ENCODE measurements around the gene ERMARD. TPM values are rescaled to one million over a fixed set of nuclear protein-coding genes. Genes with fewer than 3 reads are reported as not detected.
A peak's percentile ranks its signal among the peaks of the same experiment; 100 is the strongest.
"Not testable (repeated sequence)": the region's sequence is repeated elsewhere in the genome, so short reads cannot be mapped to it uniquely, and the experiment has no call there.

Gene ERMARD
- total RNA-seq, 1 donor from 2014 or later = 9.4 TPM

DNA sequence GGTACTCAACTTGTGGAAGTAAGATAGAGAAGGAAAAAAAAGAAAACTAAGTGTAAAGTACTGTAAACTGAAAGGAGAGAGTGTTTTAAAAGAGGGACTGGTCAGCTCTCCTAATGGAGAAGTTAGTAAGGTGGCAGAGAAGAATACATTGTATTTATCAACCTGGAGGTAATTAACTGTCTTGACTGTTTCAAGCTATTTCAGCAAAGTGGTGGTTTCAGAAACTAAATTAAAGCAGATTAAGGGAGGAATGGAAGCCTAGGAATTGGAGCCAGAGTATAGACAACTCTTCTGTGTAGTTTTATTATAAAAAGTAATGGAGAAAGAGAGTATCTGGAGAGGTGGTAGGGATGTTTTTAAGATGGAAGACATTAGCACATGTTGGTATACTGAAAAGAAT is 24.5 kb upstream of the ERMARD start:
- DNase-seq (no peak), ATAC-seq (no peak)
- intact Hi-C loops (cut with micrococcal nuclease) = no loop called here

DNA sequence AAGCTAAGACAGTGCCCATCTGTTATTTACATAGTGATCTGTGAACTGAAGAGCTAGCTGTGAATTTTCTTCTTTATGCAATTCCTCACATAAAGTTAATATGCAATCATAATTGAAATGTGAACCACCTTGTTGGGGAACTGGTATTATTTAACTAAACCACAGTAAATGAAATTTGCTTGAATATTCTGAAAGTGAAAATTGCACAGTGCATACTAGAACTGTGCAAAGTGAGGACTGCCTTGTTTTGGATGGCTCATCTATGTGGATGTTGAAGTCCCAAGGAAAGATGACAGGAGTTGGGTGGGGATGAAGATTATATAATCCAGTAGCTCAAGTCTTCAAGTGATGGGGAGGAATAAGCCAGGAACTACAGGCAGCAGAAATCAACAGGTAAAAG is 21.5 kb upstream of the ERMARD start:
- intact Hi-C loops (cut with micrococcal nuclease) = no loop called here
- ATAC-seq (no peak), DNase-seq (no peak)

DNA sequence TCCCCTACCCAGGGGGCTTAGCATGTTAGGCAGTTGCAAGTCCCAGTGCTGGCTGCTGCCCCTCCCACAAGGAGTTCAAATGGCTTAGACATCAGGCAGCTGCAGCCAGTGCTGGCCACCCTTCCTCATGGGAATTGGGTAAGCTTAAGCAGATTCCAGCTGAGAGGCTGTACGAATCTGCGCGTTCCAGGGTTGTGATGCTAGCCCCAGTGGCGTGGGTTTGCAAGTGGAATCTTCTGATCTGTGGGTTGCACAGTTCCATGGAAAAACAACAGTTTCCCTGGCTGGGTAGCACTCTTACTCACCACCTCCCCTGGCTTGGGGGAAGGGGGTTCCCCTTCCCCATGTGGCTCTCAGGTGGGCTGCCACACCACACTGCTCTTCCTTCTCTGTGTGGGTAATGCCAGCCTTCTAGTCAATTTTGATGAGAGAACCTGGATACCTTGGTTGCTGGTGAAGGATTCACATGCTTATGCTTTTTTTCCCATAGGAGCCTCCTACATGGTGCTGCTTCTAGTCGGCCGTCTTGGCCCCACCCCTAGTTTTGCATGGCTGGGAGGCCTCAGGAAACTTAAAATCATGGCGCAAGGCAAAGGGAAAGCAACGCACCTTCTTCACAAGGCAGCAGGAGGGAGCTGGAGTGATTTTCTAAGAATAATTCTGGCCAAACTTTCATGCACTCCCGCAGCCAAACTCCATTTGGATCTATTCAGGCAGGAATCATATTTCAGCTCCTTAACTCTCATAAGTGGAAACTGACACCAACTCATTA is 13.0 kb upstream of the ERMARD start:
- DNase-seq (no peak), ATAC-seq (peak; percentile 35)
- intact Hi-C loops (cut with micrococcal nuclease) = no loop called here

DNA sequence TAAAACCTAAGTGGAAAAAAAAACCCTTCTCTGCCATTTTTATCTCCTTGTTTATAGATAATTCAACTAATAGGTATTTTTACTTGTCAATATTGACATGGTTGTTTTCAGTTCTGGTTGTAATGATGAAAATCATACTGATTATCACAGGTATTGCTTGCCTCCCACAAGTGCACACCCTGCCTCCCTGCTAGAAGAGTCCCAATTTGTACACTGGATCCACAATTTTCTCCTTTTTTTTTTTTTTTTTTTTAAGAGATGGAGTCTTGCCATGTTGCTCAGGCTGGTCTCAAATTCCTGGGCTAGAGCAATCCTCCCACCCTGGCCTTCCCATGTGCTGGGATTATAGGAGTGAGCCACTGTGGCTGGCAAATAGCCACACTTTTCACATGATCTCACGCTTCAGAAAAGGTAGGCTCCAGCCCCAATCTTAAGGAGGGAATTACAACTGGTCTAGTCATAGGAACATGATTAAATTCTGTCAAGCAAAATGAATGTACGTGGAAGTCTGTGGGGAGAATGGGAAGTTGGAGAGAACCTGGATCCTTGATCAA is 12.4 kb upstream of the ERMARD start:
- DNase-seq (no peak), ATAC-seq (no peak)
- intact Hi-C loops (cut with micrococcal nuclease) = no loop called here

DNA sequence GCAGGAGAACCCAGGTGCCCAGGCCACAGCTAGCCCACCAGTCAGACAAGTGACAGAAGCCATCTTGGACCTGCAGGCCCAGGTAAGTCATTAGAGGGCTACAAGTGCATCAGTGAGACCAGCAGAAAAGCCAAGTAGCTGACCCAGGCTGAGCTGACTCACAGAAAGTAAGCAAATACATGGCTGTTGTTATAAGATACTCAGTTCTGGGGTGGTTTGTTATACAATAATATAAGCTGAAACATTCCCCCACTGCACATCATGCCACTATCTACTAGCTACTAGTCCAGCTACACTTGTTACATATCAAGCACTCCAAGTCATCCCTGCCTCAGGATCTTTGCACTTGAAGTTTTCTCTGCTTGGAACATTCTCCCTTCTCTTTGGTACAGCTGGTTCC is 10.1 kb upstream of the ERMARD start:
- DNase-seq = no peak
- ATAC-seq = no peak
- intact Hi-C loops (cut with micrococcal nuclease) = no loop called here

DNA sequence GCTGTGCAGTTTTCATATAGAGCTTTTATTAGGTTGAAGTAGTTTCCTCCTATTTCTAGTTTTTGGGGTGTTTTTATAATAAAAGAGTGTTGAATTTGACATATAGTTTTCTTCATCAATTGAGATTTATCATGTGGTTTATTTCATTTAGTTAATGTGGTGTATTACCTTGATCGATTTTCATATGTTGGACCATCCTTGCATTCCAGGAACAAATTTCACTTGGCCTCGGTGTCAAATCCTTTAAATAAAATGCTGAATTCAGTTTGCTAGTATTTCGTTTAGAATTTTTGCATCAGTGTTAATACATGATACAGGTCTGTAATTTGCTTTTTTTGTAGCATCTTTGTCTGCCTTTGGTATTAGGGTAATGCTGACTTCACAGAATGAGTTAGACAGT is 6.0 kb upstream of the ERMARD start:
- intact Hi-C loops (cut with micrococcal nuclease) = no loop called here
- DNase-seq = no peak
- no peak for ATAC-seq

DNA sequence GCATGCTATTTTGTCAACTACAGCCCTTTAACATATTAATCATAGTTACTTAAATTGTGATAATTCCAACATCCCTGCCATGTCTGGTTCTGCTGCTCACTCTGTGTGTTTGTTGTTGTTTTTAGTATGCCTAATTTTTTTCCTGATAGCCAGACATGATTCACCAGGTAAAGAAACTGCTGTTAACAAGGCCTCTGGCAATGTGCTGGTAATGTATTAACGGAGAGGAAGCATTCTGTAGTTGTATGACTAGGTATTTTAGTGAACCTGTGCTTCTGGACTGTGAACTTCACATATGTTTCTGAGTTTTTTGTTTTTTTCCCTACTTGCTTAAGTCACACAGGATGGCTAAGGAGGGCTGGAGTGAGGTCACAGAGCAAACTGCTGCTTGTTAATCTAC is 4.9 kb upstream of the ERMARD start:
- ATAC-seq = no peak
- no peak for DNase-seq
- intact Hi-C loops (cut with micrococcal nuclease) = no loop called here

DNA sequence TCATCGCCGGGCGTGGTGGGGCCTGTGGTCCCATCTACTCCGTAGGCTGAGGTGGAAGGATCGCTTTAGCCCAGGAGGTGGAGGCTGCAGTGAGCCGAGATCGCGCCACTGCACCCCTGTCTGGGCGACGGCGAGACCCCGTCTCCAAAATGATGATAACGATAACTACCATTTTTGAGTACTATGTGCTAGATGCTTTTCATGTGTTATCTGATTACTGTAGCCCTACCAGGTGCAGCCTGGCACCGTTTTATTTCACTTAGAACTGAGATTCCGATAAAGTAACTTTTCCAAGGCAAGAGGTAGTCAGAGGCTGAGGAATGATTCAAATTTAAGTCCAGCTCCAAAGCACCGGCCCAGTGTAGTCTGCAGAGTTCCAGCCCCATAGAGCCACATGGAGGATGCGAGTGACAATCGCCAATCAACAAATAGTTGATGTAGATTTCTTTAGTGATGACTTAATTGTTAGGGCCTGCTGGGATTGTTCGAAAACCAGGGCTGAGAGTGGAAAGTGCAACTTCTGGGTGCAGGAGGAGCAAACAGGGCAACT is 727 bp downstream of the ERMARD start:
- intact Hi-C loops (cut with micrococcal nuclease) = no loop called here
- ATAC-seq (no peak), DNase-seq (no peak)

DNA sequence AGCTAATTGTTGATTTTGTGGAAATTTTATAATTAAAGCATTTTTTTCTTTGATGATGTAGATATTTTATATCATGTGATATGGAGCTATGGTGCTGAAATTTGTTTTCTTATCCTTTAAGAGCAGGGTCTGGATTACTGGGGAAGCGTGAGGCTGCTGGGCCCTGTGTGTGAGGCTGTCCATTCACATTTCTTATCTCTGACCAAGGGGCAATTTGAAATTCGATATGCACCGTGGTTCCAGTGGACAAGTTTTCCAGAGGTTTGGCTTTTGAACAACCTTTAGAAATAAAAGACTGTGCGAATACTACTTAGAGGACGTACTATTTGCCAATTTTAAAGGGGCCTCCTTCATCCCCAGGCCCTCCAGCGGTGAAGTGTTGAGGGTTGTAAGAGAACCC is 3.7 kb downstream of the ERMARD start:
- ATAC-seq (no peak), DNase-seq (no peak)
- intact Hi-C loops (cut with micrococcal nuclease) = no loop called here

DNA sequence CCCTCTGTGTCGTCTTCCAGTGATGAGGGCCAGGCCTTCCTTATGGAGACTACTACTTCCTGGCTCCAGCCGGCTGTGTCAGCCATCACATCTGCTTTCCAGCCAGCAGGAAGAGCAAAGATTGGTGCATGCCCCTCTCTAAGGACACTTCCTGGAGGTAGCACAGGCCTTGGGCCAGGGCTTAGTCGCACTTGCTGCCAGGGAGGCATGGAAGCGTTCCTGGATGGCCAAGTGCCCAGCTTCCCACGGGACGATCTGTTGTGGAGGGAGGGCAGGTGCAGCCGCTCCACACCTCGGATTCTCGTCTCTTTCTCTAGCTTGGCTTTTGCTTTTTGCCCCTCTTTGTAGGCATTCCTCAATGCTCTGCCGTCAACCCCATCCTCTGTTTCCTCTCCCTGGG is 11.9 kb downstream of the ERMARD start:
- ATAC-seq = peak; percentile 90
- intact Hi-C loops (cut with micrococcal nuclease) = no loop called here

DNA sequence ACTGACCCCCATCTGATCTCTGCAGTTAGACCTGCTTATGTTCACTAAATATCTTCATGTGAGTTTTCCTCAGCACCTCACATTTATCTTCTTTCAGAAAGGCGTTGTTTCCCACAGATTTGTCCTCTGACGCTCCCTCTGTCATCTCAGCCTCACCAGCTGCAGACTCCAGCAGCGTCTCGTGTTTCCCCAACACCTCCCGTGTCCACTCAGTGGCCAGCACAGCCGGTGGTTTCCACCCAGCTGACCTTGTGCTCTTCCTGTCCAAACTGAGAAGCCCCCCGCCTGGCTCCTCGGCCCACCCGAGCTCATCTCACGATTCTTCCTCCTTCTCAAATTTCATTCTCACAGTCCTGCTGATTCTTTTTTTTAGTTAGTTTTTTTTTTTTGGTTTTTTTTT is 12.5 kb downstream of the ERMARD start:
- ATAC-seq (no peak), DNase-seq (no peak)
- intact Hi-C loops (cut with micrococcal nuclease) = no loop called here

More for the DNA sequence above, 11.9 kb downstream of the ERMARD start:
- DNase-seq = peak; percentile 65

DNA sequence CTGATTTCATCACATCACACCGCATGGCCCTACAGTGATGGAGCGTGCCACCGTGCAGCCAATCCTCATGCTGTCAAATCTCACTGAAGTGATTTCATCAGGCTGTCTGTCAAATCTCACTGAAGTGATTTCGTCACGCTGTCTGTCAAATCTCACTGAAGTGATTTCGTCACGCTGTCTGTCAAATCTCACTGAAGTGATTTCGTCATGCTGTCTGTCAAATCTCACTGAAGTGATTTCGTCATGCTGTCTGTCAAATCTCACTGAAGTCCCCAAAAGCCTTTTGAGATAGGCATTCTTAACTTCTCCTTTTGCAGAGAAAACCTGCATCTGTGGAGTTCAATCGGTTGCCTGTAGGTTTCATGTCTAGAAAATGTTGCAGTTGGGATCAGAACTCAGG is 14.4 kb downstream of the ERMARD start:
- intact Hi-C loops (cut with micrococcal nuclease); ATAC-seq; DNase-seq: not testable (repeated sequence)

DNA sequence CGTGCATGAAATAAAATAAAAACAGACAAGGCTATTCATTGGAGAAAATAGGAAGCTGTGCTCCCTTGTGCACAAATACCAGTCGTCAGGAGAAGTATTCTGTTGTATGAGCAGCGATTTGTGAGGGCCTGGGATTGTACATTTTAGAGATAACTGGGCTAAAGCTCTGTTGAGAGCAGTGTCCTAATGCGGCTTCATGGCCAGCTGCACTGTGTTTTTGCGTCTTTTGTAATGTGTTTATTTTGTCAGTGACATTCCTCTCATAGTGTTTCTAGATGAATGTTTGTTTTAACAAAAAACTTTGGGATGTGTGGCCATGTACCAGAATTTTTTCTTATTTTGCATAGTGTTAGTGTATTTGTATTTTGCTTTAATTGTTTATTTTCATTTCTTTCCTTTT is 14.8 kb downstream of the ERMARD start:
- intact Hi-C loops (cut with micrococcal nuclease) = no loop called here
- DNase-seq = no peak
- ATAC-seq = no peak

DNA sequence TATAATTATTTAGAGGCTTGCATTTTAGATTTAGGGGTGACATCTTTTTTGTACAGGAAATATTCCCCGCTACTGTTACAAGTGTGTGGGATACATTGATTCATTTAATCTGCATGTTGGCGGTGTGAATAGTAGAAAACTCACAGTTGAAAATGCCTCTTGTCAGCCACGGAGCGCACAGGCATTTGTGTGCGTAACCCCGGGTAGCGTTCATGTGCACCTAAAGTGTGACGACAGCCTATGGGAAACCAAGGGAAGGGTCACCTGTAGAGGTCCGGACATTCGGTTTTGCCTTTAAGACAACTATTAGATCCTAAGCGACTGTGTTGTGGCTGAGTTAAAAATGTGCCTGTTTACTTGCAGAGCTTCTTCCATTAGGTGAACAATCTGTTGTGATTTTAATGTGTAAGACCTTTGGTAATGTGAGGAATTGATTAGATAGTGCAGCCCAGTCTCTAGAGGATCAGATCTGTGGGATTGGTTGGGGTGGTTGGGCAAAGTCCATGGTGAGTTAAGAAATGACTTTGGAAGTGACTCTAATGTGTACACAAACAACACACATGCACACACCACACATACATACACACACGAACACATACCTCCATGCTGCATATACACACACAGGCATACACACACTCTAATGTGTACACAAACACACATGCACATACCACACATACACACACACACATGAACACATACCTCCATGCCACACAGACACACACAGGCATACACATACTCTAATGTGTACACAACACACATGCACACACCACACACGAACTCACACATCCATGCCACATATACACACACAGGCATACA is 15.7 kb downstream of the ERMARD start:
- intact Hi-C loops (cut with micrococcal nuclease) = no loop called here
- no peak for ATAC-seq
- DNase-seq = no peak

DNA sequence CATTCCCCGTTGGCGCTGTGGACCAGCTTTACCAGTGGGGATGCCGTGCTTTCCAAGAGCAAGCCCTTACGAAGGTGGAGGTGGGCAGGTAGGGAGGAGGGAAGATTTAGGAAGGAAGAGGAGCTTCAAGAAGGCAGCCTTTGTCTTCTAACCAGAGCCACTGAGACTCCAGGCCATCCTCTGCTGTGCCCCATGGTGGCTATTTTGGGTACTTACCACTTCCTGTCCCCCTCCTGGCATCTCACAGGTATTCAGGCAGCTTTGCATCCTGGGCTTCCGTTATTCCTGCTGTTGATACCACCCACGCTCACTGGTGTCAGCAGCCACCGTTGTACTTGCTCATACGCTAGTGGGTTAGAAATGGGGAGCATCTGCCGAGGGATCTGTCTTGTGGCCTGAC is 22.9 kb downstream of the ERMARD start:
- ATAC-seq (no peak), DNase-seq (no peak)
- intact Hi-C loops (cut with micrococcal nuclease) = no loop called here

DNA sequence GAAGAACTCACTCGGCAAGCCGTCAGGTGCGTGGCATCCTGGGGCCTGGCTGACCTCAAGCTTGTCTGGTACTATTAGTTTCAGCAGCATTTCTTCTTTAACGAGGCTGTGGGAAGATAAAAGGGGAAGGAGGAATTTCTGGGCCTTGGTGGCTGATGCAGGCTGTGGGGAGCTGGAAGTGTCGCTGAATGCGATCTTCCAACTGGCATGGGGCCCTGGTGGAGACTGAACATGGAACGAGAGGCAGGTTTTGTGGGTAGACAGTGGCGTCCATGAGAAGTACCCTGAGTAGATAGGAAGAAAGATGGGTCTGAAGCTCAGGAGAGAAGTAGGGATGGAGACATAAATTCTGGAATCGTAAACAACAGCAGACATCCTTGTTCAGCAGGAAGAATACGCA is 23.9 kb downstream of the ERMARD start:
- DNase-seq (no peak), ATAC-seq (no peak)
- intact Hi-C loops (cut with micrococcal nuclease) = no loop called here

DNA sequence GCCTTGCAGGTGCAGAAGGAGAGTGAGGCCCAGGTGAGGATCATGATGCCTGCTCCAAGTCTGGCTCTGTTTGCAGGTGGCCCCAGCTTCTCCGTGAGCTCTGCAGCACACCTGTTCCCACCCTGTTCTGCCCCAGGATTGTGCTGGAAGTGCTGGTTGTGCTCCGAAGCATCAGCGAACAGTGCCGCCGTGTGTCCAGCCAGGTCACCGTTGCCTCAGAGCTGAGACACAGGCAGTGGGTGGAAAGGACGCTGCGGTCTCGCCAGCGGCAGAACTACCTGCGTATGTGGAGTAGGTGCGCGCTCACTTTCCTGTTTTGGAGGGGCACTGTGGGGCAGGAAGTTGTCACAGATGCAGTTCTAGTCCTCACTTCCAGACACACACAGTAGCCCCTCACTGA is 25.0 kb downstream of the ERMARD start:
- DNase-seq (no peak), ATAC-seq (no peak)
- intact Hi-C loops (cut with micrococcal nuclease) = no loop called here

DNA sequence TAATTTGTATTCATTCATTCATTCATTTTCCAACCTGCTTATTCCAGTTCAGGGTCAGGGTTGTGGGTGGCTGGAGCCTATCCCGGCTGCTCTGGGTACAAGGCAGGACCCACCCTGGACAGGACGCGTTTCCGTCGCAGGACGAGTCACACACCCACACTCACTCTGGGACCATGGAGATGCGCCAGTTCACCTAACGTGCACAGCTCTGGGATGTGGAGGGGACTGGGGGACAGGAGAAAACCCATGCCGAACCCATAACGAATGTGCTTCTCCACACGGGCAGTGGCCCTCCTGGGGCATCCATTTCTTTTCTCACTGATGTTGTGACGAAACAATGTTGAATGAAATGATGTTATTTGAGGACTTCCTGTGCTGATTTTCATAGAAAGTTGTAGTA is 26.5 kb downstream of the ERMARD start:
- ATAC-seq = no peak
- no peak for DNase-seq
- intact Hi-C loops (cut with micrococcal nuclease) = no loop called here

DNA sequence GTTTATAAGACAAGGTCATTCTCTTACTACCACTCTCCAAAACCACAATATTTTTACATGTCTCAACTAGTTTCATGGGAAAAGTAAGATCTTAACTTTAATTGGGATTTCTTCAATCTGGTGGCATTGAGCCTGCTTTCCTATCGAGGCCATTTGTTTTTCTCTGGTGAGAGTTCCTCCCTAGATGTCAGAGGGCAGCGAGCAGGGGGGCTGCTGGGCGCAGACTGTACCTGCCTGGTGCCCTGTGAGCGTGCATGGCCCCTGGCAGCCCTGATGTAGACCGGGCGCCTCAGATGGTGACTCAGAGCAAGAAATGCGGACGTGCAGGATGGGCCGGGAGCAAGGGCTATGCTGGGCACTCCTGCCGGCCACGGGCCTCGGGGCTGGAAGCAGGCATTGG is 27.2 kb downstream of the ERMARD start:
- intact Hi-C loops (cut with micrococcal nuclease) = no loop called here
- no peak for ATAC-seq
- DNase-seq = no peak

DNA sequence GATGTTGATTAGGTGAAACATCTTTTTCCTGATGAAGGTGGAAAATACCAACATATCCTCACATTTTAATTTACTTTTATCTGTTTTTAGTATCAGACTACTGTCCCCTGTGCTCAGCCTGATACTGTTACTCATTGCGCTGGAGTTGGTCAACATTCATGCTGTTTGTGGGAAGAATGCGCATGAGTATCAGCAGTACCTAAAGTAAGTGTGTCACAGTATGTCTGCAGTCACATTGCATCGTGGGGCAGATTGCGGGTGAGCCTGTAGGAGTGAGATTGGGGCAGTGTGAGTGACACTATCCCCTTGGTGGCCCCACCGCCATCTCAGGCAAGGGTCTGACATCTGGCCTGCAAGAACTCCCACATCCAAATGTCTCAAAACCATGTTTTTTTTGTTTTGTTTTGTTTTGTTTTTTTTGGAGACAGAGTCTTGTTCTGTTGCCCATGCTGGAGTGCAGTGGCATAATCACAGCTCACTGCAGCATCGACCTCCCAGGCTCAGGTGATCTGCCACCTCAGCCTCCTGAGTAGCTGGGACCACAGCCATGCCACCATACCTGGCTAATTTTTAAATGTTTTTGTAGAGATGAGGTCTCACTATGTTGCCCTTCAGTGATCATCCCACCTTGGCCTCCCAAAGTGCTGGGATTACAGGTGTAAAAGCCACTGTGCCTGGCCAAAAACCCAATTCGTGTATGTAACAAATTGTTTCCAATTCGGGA is 27.8 kb downstream of the ERMARD start:
- no peak for DNase-seq
- ATAC-seq = no peak
- intact Hi-C loops (cut with micrococcal nuclease) = no loop called here
